SK-N-SH (cell line): Measurements from ENCODE around the gene RFPL3.

Source experiments
- NFIC ChIP-seq: IDR thresholded peaks from 2 replicates; pipeline ENCODE4 v1.4.0; 2012; ENCODE audit warnings: borderline replicate concordance
- NRF1 ChIP-seq: IDR thresholded peaks from 2 replicates; pipeline ENCODE4 v1.6.1; 2012; ENCODE audit warnings: low read depth, mild to moderate bottlenecking, low read length
- POLR2AphosphoS5 ChIP-seq: IDR thresholded peaks from 2 replicates; pipeline ENCODE4 v1.6.1; 2012; ENCODE audit warnings: low read depth, low read length
- TF ChIP-seq, protein P1 (sequence below): fragments of 200-600 bp; sonication (generic); IDR thresholded peaks from 2 replicates; pipeline ENCODE4 v1.6.1; 2017; ENCODE audit warnings: antibody characterized with exemption, mild to moderate bottlenecking, moderate library complexity
- TF ChIP-seq, protein P2 (sequence below): fragments of 150-350 bp; IDR thresholded peaks from 2 replicates; pipeline ENCODE4 v1.6.1; 2017; ENCODE audit warnings: antibody characterized with exemption, low read length, low read depth, borderline replicate concordance

DNA sequence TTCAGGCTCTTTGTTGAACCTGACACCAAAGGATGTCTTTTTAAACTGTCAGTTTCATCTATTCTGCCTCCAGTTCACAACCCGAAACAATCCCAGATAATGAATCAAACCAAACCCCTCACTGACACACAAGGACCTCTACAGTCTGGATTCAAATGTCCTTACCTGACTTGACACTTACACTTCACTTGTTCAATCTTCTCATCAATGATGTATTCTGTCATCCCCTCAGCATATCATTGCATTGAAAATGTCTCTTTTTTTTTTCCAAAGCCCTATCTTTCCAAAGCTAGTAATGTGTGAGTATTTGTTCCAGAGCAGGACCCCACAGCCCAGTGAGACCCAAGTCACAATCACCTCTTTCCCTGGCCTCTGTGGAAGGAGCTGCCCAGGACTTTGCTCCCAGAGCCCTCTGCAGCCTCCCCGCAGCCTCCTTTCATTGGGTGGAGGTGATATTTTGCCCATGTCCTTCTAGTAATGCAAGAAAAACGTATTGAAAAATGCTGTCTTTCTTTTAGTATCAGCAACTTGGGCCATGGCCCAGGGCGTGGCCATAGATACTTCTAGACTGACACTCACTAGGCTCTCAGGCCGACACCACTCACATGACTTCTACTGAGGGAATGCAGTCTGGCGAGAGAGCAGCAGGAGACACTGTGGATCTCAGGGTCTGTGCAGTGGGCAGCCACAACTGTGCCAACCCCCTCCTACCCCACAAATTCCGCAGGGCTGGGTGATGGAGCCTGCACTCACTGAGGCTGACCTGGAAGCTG is 18.2 kb downstream of the RFPL3 start:
- TF ChIP-seq, protein P1, sequence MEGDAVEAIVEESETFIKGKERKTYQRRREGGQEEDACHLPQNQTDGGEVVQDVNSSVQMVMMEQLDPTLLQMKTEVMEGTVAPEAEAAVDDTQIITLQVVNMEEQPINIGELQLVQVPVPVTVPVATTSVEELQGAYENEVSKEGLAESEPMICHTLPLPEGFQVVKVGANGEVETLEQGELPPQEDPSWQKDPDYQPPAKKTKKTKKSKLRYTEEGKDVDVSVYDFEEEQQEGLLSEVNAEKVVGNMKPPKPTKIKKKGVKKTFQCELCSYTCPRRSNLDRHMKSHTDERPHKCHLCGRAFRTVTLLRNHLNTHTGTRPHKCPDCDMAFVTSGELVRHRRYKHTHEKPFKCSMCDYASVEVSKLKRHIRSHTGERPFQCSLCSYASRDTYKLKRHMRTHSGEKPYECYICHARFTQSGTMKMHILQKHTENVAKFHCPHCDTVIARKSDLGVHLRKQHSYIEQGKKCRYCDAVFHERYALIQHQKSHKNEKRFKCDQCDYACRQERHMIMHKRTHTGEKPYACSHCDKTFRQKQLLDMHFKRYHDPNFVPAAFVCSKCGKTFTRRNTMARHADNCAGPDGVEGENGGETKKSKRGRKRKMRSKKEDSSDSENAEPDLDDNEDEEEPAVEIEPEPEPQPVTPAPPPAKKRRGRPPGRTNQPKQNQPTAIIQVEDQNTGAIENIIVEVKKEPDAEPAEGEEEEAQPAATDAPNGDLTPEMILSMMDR = no peak
- TF ChIP-seq NFIC (no peak), POLR2AphosphoS5 (no peak), NRF1 (no peak)
- TF ChIP-seq, protein P2, sequence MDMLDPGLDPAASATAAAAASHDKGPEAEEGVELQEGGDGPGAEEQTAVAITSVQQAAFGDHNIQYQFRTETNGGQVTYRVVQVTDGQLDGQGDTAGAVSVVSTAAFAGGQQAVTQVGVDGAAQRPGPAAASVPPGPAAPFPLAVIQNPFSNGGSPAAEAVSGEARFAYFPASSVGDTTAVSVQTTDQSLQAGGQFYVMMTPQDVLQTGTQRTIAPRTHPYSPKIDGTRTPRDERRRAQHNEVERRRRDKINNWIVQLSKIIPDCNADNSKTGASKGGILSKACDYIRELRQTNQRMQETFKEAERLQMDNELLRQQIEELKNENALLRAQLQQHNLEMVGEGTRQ = no peak
